GM12801 (cell line): Measurements from ENCODE around the gene AUTS2.

Source experiments
- TF ChIP-seq, protein P1 (sequence below): IDR thresholded peaks from one replicate; pipeline ENCODE4 v1.5.1; 2011; ENCODE audit warnings: control low read depth; ENCODE audit not compliant: insufficient read length; ENCODE audit errors: extremely low read depth

The AUTS2 gene

DNA sequence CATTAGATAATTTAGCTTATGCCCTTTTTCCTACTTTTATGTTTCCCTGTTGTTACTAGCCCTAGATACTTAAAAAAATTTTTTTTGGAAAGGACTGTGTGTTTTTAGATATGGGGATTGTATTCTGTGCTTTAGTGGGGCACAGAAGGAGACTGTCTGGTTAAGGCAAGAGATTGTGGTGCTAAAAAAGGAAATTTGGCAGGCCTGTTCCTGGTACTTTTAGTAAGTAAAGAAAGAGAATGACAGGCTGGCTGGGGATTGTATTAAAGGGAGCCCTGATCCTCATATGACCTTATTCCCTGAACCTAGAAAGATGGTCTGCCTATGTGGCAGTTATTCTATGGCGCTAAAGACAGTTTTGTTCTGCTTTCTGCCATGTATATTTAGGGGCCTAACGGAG is 74.8 kb downstream of the AUTS2 start:
- TF ChIP-seq, protein P1, sequence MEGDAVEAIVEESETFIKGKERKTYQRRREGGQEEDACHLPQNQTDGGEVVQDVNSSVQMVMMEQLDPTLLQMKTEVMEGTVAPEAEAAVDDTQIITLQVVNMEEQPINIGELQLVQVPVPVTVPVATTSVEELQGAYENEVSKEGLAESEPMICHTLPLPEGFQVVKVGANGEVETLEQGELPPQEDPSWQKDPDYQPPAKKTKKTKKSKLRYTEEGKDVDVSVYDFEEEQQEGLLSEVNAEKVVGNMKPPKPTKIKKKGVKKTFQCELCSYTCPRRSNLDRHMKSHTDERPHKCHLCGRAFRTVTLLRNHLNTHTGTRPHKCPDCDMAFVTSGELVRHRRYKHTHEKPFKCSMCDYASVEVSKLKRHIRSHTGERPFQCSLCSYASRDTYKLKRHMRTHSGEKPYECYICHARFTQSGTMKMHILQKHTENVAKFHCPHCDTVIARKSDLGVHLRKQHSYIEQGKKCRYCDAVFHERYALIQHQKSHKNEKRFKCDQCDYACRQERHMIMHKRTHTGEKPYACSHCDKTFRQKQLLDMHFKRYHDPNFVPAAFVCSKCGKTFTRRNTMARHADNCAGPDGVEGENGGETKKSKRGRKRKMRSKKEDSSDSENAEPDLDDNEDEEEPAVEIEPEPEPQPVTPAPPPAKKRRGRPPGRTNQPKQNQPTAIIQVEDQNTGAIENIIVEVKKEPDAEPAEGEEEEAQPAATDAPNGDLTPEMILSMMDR: no peak

DNA sequence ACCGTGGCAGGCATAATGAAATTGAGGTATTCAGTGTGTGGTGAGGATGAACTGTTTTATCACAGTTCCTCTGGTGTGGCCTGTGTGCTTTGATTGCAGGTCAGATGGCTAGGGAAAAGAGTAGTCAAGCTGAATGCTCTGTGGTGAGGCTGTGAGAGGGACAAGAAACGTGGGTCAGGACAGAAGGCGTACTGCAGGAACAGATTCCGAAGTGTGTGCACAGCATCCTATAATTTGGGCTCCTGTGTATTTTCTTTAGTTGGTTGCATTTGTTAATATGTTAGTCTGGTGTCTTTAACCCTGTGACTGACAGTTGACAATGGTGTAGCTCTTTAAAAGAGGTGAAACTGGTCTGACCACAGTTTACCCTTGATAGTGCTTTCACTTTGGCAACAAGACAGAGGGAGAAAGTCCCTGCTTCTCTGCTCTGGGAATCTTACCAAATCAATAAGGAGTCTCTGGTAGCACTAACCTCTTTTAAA is 76.5 kb downstream of the AUTS2 start:
- TF ChIP-seq, protein P1: no peak

DNA sequence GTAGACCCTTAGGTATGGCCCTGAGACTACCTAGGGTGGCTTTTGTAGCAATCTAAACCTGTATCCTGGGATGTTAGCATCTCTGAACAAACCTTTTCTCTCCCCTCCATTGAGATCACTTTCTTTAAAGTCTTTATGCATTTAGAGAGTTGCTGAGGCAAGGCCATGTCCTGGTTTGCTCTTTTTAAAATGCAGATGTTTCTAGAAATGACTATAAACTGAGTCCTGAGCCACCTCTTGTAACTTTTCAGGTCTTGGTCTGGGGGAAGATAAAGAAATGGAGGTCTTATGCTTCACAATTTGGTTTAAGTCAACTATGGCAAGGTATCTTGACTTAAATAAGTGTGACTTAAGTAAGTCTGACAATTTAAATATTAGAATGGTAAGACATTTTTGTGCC is 78.0 kb downstream of the AUTS2 start:
- TF ChIP-seq, protein P1: no peak

DNA sequence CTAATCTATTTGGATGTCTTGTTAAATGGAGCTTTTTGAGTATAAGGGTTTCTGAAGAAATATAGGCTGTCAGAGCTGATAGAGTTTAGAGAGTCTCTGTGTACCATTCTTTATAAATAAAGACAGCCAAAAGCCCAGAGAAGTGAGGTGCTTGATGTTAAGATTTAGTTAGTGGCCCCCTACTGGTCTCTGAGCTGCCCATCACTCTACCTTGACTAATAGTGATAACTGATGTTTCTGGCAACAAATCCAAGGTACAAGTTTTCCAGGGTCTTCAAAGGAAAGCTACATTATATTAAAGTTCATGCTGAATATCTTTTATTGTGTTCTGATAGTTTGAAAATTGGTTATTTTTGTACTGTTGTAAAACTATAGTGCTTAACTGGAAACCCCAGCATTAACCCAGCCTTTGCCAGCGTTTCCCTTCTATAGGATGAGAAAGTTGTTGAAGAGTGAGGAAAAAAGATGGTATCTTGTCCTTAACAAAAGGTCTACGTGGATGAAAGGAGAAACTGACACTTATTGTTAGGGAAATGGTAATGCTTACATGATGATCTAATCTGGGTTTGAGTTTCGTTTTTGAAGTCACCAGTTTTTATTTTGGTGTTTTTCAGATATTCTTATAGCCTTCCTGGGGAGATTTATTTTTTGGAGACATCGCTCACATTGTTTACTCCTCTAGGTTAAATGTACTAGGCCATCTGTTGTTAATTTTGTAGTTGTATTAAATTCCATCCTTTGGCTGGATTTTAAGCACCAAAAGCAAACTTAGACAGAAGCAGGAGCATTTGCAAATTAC is 79.0 kb downstream of the AUTS2 start:
- TF ChIP-seq, protein P1: no peak

DNA sequence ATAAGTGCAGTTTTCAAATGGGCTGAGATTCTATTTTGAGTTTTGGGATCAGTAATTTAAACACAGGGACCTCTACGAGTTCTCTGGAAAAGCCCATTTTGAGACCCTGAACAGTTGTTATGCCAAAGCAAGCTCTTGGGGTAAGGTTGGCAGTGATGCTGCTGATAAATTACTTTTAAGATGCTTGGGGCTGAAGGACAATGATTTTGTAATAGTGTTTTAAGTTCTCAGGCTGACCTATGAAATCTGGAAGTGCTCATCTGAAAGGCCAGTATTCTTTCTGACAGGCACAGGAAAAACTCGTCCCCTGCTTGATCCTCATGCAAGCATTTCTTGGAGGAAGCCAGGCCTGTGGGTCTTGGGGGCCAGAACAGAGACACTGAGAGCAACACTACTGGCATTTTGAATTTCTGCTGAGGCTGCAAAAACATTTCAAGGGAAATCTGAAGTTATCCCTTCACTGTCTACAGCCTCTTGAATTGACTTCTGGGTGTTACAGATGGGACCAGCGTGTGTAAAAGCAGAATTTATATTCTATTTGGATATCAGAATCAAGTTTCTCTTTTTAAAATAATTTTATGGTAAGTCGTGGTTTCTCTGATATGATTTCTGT is 79.7 kb downstream of the AUTS2 start:
- TF ChIP-seq, protein P1: no peak

DNA sequence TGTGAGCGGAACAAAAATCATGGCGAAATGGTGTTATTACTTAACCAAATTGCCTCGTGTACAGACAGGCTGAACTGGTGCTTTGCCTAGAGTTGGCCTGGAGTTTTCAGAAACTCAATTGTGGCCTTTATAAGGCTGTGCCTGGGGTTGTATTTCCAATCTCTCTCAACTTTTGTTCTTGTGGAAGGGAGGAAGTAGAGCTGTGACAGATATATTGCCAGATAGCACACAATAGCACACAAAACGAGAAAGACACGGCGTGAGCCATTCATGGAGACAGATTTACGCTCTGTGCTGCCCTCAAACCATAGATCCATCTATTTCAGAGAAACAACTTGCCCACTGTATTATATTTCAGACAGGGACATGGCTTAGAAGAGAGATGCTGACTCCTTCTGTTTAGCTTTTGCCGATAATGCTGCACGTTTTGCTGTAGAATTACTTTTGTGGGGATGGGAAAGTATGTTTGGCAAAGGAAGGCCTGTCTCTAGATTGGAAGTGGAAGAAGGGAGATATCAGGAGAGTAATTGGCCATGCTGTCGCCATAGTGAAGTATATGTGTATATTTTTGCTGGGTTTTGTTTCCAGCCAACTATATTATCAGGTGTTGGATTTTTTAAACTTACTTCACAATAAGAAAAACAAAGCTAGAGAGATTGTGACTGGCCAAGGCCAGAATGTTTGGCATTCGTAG is 80.4 kb downstream of the AUTS2 start:
- TF ChIP-seq, protein P1: no peak

DNA sequence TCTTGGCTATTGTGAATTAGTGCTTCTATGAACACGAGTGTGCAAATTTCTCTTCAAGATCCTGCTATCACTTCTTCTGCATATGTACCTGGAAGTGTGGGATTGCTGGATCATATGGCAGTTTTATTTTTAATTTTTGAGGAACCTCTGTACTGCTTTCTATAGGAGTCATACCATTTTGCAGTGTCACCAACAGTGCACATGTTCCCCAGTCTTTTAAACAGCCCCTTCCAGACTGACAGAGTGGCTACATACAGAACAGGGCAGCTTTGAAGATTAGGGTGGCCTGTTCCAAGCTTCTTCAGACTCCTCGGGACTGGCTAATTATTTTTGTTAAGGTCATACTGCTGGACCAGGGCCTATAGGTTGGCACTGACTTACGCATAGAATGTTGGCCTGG is 82.9 kb downstream of the AUTS2 start:
- TF ChIP-seq, protein P1: no peak
